Measurements from ENCODE around the gene PPP1R36.
A peak's percentile ranks its signal among the peaks of the same experiment; 100 is the strongest.
"Not testable (repeated sequence)": the region's sequence is repeated elsewhere in the genome, so short reads cannot be mapped to it uniquely, and the experiment has no call there.

Gene PPP1R36

GRCh38 chr14:64549791-64550620 lies at the start of gene PPP1R36:
PPP1R36 (plus strand) TSS chr14:64549961; CDS start chr14:64549998, 37 bp downstream.
- peak; percentile 24 for DNase-seq

GRCh38 chr14:64500088-64500487 lies 49.7 kb upstream of the PPP1R36 start:
- DNase-seq, result no peak

GRCh38 chr14:64501411-64502171 lies 48.2 kb upstream of the PPP1R36 start:
- no peak for DNase-seq

GRCh38 chr14:64502456-64502855 lies 47.3 kb upstream of the PPP1R36 start:
- peak; percentile 3 for DNase-seq

GRCh38 chr14:64502887-64503433 lies 46.8 kb upstream of the PPP1R36 start:
- DNase-seq, result peak; percentile 6

- DNase-seq, result peak; percentile 94
Observed at GRCh38 chr14:64503434-64504309, 46.1 kb upstream of the PPP1R36 start, which contains the start of gene ZBTB25. ZBTB25 (minus strand) TSS chr14:64503838; CDS start chr14:64490533, 13,305 bp downstream.

- DNase-seq, result peak; percentile 89
Observed at GRCh38 chr14:64504310-64504896, 45.4 kb upstream of the PPP1R36 start, which contains the start of gene ZBTB1. ZBTB1 (plus strand) TSS chr14:64504770; CDS start chr14:64521505, 16,735 bp downstream.

GRCh38 chr14:64504897-64505794 lies 44.6 kb upstream of the PPP1R36 start:
- DNase-seq, result peak; percentile 89

GRCh38 chr14:64506721-64507120 lies 43.0 kb upstream of the PPP1R36 start:
- no peak for DNase-seq

GRCh38 chr14:64507376-64508156 lies 42.2 kb upstream of the PPP1R36 start:
- DNase-seq, result peak; percentile 58

GRCh38 chr14:64508215-64508776 lies 41.5 kb upstream of the PPP1R36 start:
- DNase-seq, result no peak

- no peak for DNase-seq
Observed at GRCh38 chr14:64509036-64509435, 40.7 kb upstream of the PPP1R36 start.

GRCh38 chr14:64510825-64511671 lies 38.7 kb upstream of the PPP1R36 start:
- DNase-seq, result peak; percentile 52

GRCh38 chr14:64513271-64513670 lies 36.5 kb upstream of the PPP1R36 start:
- no peak for DNase-seq

- DNase-seq, result no peak
Observed at GRCh38 chr14:64515053-64515452, 34.7 kb upstream of the PPP1R36 start.

GRCh38 chr14:64516969-64517368 lies 32.8 kb upstream of the PPP1R36 start:
- no peak for DNase-seq

GRCh38 chr14:64517667-64518066 lies 32.1 kb upstream of the PPP1R36 start:
- not testable (repeated sequence) for DNase-seq

GRCh38 chr14:64518229-64518628 lies 31.5 kb upstream of the PPP1R36 start:
- no peak for DNase-seq

GRCh38 chr14:64520699-64521098 lies 29.1 kb upstream of the PPP1R36 start:
- no peak for DNase-seq

Data from stimulated activated CD4-positive, alpha-beta T cell treated with anti-CD3 and anti-CD28 coated beads, Interleukin-1b, Interleukin-23, amount 100 ng/mL, for 48 hours (primary cell).